ENCODE data around the gene KRTAP10-4. TPM values are rescaled to one million over a fixed set of nuclear protein-coding genes. Genes with fewer than 3 reads are reported as not detected.

Gene KRTAP10-4
- total RNA-seq, 1 donor from 2014 or later = not detected

- ATAC-seq (ENCODE audit: low read depth) = no peak
These were observed 4.6 kb upstream of the KRTAP10-4 start for GRCh38 chr21:44568667-44569556.

GRCh38 chr21:44569861-44570517, 3.5 kb upstream of the KRTAP10-4 start:
- Mint-ChIP-seq H3K27ac (no peak overlapping the region), H3K4me3 (no peak overlapping the region), H3K9me3 (peaks cover 6% of the 10 kb centered on the region), H3K36me3 (ENCODE audit: low read depth) (no peaks in the 10 kb centered on the region), H3K4me1 (peaks cover 23% of the 10 kb centered on the region), H3K27me3 (peaks cover 13% of the 10 kb centered on the region)
- POLR2A ChIA-PET = no interaction called here
- intact Hi-C loops (cut with micrococcal nuclease) = loop anchor here (5.0 kb wide), 1 partner anchor 537 kb away; no protein-coding TSS in a partner anchor
- CTCF ChIA-PET = no interaction called here
- ATAC-seq (ENCODE audit: low read depth) (no peak), DNase-seq (no peak)
- no peak for TF ChIP-seq CTCF (IDR thresholded peaks at IDR 0.05)

More at GRCh38 chr21:44568667-44569556, 4.6 kb upstream of the KRTAP10-4 start:
- Mint-ChIP-seq H3K9me3 (peaks cover 6% of the 10 kb centered on the region), H3K27me3 (peaks cover 6% of the 10 kb centered on the region), H3K36me3 (ENCODE audit: low read depth) (no peaks in the 10 kb centered on the region), H3K27ac (no peak overlapping the region), H3K4me1 (peaks cover 30% of the 10 kb centered on the region), H3K4me3 (no peak overlapping the region)
- intact Hi-C loops (cut with micrococcal nuclease) = loop anchor here (5.0 kb wide), 1 partner anchor 538 kb away; no protein-coding TSS in a partner anchor
- ChIA-PET POLR2A (no interaction called here), CTCF (no interaction called here)
- no peak for TF ChIP-seq CTCF (IDR thresholded peaks at IDR 0.05)
- no peak for DNase-seq

- ATAC-seq (ENCODE audit: low read depth) = no peak
- ChIA-PET CTCF (no interaction called here), POLR2A (no interaction called here)
- H3K36me3 Mint-ChIP-seq (ENCODE audit: low read depth) = no peaks in the 10 kb centered on the region
- H3K4me1 Mint-ChIP-seq = peaks cover 14% of the 10 kb centered on the region
- H3K27ac Mint-ChIP-seq = no peak overlapping the region
- intact Hi-C loops (cut with micrococcal nuclease) = no loop called here
- peaks cover 15% of the 10 kb centered on the region for H3K27me3 Mint-ChIP-seq
- peaks cover 6% of the 10 kb centered on the region for H3K9me3 Mint-ChIP-seq
- no peak for DNase-seq
- H3K4me3 Mint-ChIP-seq = no peak overlapping the region
- no peak for TF ChIP-seq CTCF (IDR thresholded peaks at IDR 0.05)
These were observed 2.2 kb upstream of the KRTAP10-4 start for GRCh38 chr21:44571296-44571695.

- Mint-ChIP-seq H3K9me3 (peaks cover 11% of the 10 kb centered on the region), H3K27me3 (peaks cover 15% of the 10 kb centered on the region), H3K4me1 (peaks cover 7% of the 10 kb centered on the region), H3K4me3 (no peak overlapping the region), H3K27ac (no peak overlapping the region), H3K36me3 (ENCODE audit: low read depth) (no peaks in the 10 kb centered on the region)
- ATAC-seq (ENCODE audit: low read depth) (no peak), DNase-seq (no peak)
- no peak for TF ChIP-seq CTCF (IDR thresholded peaks at IDR 0.05)
- intact Hi-C loops (cut with micrococcal nuclease) = no loop called here
- ChIA-PET POLR2A (no interaction called here), CTCF (no interaction called here)
These were observed 1.4 kb upstream of the KRTAP10-4 start for GRCh38 chr21:44571844-44572782.

Measured in activated B cell treated with CpG ODN at 0.5 μM for 24 hours (primary cell).